Mesendoderm (in vitro differentiated cells): ENCODE results near the gene DOCK10. TPM values are rescaled to one million over a fixed set of nuclear protein-coding genes. Genes with fewer than 3 reads are reported as not detected.

Experiments used
- small RNA-seq: library from polyadenylated mRNA; stranded (forward); fragments of <200 nt; extraction: miRNeasy Mini kit (QIAGEN cat#:217004); gene quantifications from one replicate; pipeline ENCODE3, GENCODE V24; 2013; ENCODE audit not compliant: insufficient read depth

Gene DOCK10

Small RNA genes within 50 kb of the gene (small RNA-seq; reads per million reads assigned to genes)
- gene MIR4439 = not detected
